ENCODE measurements around the gene HIVEP3. TPM values are rescaled to one million over a fixed set of nuclear protein-coding genes. Genes with fewer than 3 reads are reported as not detected.

HIVEP3 gene
- total RNA-seq, 2 donors from 2014 or later = 4.7 to 5.8 TPM

- DNase-seq (ENCODE audit: low spot score) = no peak
- TF ChIP-seq, protein P1, sequence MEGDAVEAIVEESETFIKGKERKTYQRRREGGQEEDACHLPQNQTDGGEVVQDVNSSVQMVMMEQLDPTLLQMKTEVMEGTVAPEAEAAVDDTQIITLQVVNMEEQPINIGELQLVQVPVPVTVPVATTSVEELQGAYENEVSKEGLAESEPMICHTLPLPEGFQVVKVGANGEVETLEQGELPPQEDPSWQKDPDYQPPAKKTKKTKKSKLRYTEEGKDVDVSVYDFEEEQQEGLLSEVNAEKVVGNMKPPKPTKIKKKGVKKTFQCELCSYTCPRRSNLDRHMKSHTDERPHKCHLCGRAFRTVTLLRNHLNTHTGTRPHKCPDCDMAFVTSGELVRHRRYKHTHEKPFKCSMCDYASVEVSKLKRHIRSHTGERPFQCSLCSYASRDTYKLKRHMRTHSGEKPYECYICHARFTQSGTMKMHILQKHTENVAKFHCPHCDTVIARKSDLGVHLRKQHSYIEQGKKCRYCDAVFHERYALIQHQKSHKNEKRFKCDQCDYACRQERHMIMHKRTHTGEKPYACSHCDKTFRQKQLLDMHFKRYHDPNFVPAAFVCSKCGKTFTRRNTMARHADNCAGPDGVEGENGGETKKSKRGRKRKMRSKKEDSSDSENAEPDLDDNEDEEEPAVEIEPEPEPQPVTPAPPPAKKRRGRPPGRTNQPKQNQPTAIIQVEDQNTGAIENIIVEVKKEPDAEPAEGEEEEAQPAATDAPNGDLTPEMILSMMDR (IDR thresholded peaks at IDR 0.05) = no peak
- H3K36me3 ChIP-seq = no peaks in the 10 kb centered on the region
- H3K27ac ChIP-seq = no peak overlapping the region
- no peak overlapping the region for H3K4me3 ChIP-seq
- H3K9me3 ChIP-seq = no peaks in the 10 kb centered on the region
- no peaks in the 10 kb centered on the region for H3K27me3 ChIP-seq
- H3K4me1 ChIP-seq = peaks cover 0 to 13% of the 10 kb centered on the region in 2 donors
Observed at GRCh38 chr1:41752514-41753170, 166.1 kb downstream of the HIVEP3 start.

GRCh38 chr1:41751804-41752513 is 166.8 kb downstream of the HIVEP3 start:
- TF ChIP-seq, protein P1 (IDR thresholded peaks at IDR 0.05) = no peak
- no peaks in the 10 kb centered on the region for H3K27me3 ChIP-seq
- no peaks in the 10 kb centered on the region for H3K9me3 ChIP-seq
- H3K4me3 ChIP-seq = no peak overlapping the region
- H3K27ac ChIP-seq = no peak overlapping the region
- no peak for DNase-seq (ENCODE audit: low spot score)
- peaks cover 0 to 13% of the 10 kb centered on the region in 2 donors for H3K4me1 ChIP-seq
- H3K36me3 ChIP-seq = no peaks in the 10 kb centered on the region

- Histone ChIP-seq H3K27me3 (no peaks in the 10 kb centered on the region), H3K36me3 (no peaks in the 10 kb centered on the region), H3K9me3 (no peaks in the 10 kb centered on the region), H3K27ac (no peak overlapping the region), H3K4me1 (peaks cover 0 to 13% of the 10 kb centered on the region in 2 donors), H3K4me3 (no peak overlapping the region)
- TF ChIP-seq, protein P1 (IDR thresholded peaks at IDR 0.05) = no peak
- no peak for DNase-seq (ENCODE audit: low spot score)
Observed at GRCh38 chr1:41749991-41750745, 168.6 kb downstream of the HIVEP3 start.

DNA sequence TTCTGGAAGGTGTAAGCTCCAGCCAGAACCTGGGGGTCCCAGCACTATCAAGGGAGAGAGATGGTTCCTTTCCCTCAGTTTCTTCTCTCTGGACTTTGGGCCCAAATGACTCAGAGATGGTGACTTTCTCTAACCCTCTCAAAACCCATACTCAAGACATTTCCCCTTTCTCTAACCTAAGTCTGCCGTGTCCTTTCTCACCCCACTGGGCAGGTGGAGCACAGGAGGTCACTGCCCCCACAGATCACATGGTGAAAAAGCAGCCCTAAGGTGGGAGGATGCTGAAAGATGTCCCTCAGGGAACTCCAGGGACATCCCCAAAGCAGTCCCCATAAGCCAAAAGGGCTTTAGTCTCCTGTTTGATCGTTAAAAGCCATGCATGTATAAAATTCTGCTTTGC is 173.7 kb downstream of the HIVEP3 start:
- TF ChIP-seq, protein P1 (IDR thresholded peaks at IDR 0.05) = no peak
- DNase-seq (ENCODE audit: low spot score) = no peak
- H3K9me3 ChIP-seq = no peaks in the 10 kb centered on the region

GRCh38 chr1:41743366-41743765 is 175.4 kb downstream of the HIVEP3 start:
- no peaks in the 10 kb centered on the region for H3K9me3 ChIP-seq
- peaks cover 0 to 12% of the 10 kb centered on the region in 2 donors for H3K4me1 ChIP-seq
- H3K36me3 ChIP-seq = no peaks in the 10 kb centered on the region
- H3K4me3 ChIP-seq = no peak overlapping the region
- no peak overlapping the region for H3K27ac ChIP-seq
- TF ChIP-seq, protein P1 (IDR thresholded peaks at IDR 0.05) = no peak
- H3K27me3 ChIP-seq = no peaks in the 10 kb centered on the region
- no peak for DNase-seq (ENCODE audit: low spot score)

More for the DNA sequence above, 173.7 kb downstream of the HIVEP3 start:
- no peak overlapping the region for H3K27ac ChIP-seq
- H3K4me3 ChIP-seq = no peak overlapping the region
- no peaks in the 10 kb centered on the region for H3K27me3 ChIP-seq
- H3K4me1 ChIP-seq = no peaks in the 10 kb centered on the region
- no peaks in the 10 kb centered on the region for H3K36me3 ChIP-seq

All from right atrium auricular region (tissue), 2 donors.